Endothelial cell (in vitro differentiated cells): ENCODE measurements around the gene MYO3B. TPM values are rescaled to one million over a fixed set of nuclear protein-coding genes. Genes with fewer than 3 reads are reported as not detected.
"Not testable (repeated sequence)": the region's sequence is repeated elsewhere in the genome, so short reads cannot be mapped to it uniquely, and the experiment has no call there.

Source experiments
- DNase-seq: peaks from one replicate; pipeline ENCODE4 v3.0.0; 2021; ENCODE audit warnings: low spot score
- H3K27ac Mint-ChIP-seq: one replicate; pipeline ENCODE4 v1.8.0; 2021; ENCODE audit warnings: mixed read lengths, inconsistent platforms; ENCODE audit not compliant: unreplicated experiment
- H3K27me3 Mint-ChIP-seq: one replicate; pipeline ENCODE4 v1.8.0; 2021; ENCODE audit warnings: mild to moderate bottlenecking, moderate library complexity, mixed read lengths, inconsistent platforms; ENCODE audit not compliant: unreplicated experiment
- H3K36me3 Mint-ChIP-seq: one replicate; pipeline ENCODE4 v1.8.0; 2021; ENCODE audit warnings: mild to moderate bottlenecking, low read depth, mixed read lengths, inconsistent platforms; ENCODE audit not compliant: unreplicated experiment
- H3K4me1 Mint-ChIP-seq: one replicate; pipeline ENCODE4 v1.8.0; 2021; ENCODE audit warnings: mild to moderate bottlenecking, mixed read lengths, inconsistent platforms; ENCODE audit not compliant: unreplicated experiment
- H3K4me3 Mint-ChIP-seq: one replicate; pipeline ENCODE4 v1.8.0; 2021; ENCODE audit warnings: mild to moderate bottlenecking, mixed read lengths, inconsistent platforms; ENCODE audit not compliant: unreplicated experiment
- H3K9me3 Mint-ChIP-seq: one replicate; pipeline ENCODE4 v1.8.0; 2021; ENCODE audit warnings: mixed read lengths, inconsistent platforms; ENCODE audit not compliant: unreplicated experiment
- CTCF ChIP-seq: fragments of 200-600 bp; sonication (generic); IDR thresholded peaks from one replicate; pipeline ENCODE4 v1.5.0; 2021; ENCODE audit warnings: antibody characterized with exemption; ENCODE audit not compliant: unreplicated experiment
- total RNA-seq: library from RNA; stranded (reverse); fragmentation: NEBNext Ultra II Directional; extraction: Animal tissue kit (Norgen Biotek cat#: 25700); gene quantifications from one replicate; pipeline ENCODE4 v1.2.1, GENCODE V29; 2021; ENCODE audit not compliant: unreplicated experiment

The MYO3B gene
- total RNA-seq, 1 donor from 2014 or later = 1.3 TPM

DNA sequence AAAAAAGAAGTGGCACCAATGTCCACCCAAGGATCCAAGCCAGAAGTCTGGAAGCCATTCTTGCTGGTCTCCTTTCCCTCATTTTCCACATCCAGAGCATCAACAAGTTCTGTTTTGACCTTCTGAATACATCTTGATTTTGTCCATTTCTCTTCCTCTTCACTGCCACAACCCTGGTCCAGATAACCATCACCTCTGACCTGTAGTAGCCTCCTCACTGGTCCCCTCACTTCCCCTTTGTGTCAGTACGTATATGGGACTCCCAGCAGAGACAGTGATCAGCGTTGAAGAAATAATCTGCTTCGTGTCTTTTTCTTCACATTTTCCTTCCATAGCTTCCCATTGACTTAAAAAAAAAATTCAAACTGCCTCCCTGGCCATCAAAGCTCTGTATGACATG, 427.9 kb downstream of the MYO3B start:
- no peaks in the 10 kb centered on the region for H3K4me1 Mint-ChIP-seq
- no peak for DNase-seq
- H3K36me3 Mint-ChIP-seq = no peaks in the 10 kb centered on the region
- no peak overlapping the region for H3K27ac Mint-ChIP-seq
- no peaks in the 10 kb centered on the region for H3K27me3 Mint-ChIP-seq
- H3K9me3 Mint-ChIP-seq = no peaks in the 10 kb centered on the region
- no peak for TF ChIP-seq CTCF
- no peak overlapping the region for H3K4me3 Mint-ChIP-seq

- no peak overlapping the region for H3K4me3 Mint-ChIP-seq
- TF ChIP-seq CTCF = no peak
Measured at GRCh38 chr2:170607171-170607570, 429.2 kb downstream of the MYO3B start.

GRCh38 chr2:170610615-170611014, 432.7 kb downstream of the MYO3B start:
- no peaks in the 10 kb centered on the region for H3K9me3 Mint-ChIP-seq
- peaks cover 3% of the 10 kb centered on the region for H3K27me3 Mint-ChIP-seq
- no peak for DNase-seq
- TF ChIP-seq CTCF = no peak
- no peaks in the 10 kb centered on the region for H3K4me1 Mint-ChIP-seq
- peaks cover 1% of the 10 kb centered on the region for H3K36me3 Mint-ChIP-seq
- H3K4me3 Mint-ChIP-seq = no peak overlapping the region
- no peak overlapping the region for H3K27ac Mint-ChIP-seq

More at GRCh38 chr2:170607171-170607570, 429.2 kb downstream of the MYO3B start:
- Mint-ChIP-seq H3K27ac (no peak overlapping the region), H3K36me3 (no peaks in the 10 kb centered on the region), H3K4me1 (no peaks in the 10 kb centered on the region), H3K9me3 (no peaks in the 10 kb centered on the region), H3K27me3 (no peaks in the 10 kb centered on the region)
- no peak for DNase-seq

GRCh38 chr2:170618948-170619347, 441.0 kb downstream of the MYO3B start:
- not testable (repeated sequence) for H3K27ac Mint-ChIP-seq, H3K4me3 Mint-ChIP-seq, H3K27me3 Mint-ChIP-seq, DNase-seq, H3K9me3 Mint-ChIP-seq, H3K4me1 Mint-ChIP-seq
- peaks cover 18% of the 10 kb centered on the region for H3K36me3 Mint-ChIP-seq

DNA sequence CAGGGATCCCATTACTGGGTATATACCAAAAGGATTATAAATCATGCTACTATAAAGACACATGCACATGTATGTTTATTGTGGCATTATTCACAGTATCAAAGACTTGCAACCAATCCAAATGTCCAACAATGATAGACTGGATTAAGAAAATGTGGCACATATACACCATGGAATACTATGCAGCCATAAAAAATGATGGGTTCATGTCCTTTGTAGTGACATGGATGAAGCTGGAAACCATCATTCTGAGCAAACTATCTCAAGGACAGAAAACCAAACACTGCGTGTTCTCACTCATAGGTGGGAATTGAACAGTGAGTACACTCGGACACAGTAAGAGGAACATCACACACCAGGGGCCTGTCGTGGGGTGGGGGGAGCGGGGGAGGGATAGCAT, 457.1 kb downstream of the MYO3B start:
- DNase-seq, H3K27ac Mint-ChIP-seq, H3K27me3 Mint-ChIP-seq, H3K4me3 Mint-ChIP-seq, H3K9me3 Mint-ChIP-seq, H3K36me3 Mint-ChIP-seq, H3K4me1 Mint-ChIP-seq: not testable (repeated sequence)

DNA sequence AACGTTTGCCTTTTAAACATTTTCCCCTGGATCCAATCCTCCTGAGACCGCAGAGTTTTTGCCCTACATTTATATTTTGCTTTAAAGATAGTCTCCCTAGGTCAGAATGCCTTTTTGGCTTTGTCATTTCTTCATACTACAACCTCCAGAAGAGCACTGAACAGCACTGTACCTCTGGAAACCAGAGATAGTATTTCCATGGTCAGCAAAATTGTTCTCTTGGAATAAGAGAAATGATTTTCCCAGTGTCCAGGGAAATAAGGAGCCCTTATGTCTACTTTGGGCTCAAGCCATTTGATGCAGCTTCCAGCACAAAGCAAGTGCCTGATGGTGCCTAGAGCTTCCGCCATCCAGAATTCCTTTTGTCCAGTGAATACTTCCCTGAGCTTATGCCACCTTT, 461.7 kb downstream of the MYO3B start:
- Mint-ChIP-seq H3K9me3 (no peaks in the 10 kb centered on the region), H3K4me3 (no peak overlapping the region), H3K4me1 (no peaks in the 10 kb centered on the region), H3K27ac (no peak overlapping the region), H3K27me3 (no peaks in the 10 kb centered on the region), H3K36me3 (no peaks in the 10 kb centered on the region)
- DNase-seq = no peak
- no peak for TF ChIP-seq CTCF
